Esophagus squamous epithelium (tissue), 4 donors: ENCODE data around the gene PDZD11.

Experiments used
- POLR2A ChIP-seq, 4 donors: fragments of 450-650 bp; IDR thresholded peaks; one replicate each; pipeline ENCODE4 v1.6.1; 2017; ENCODE audit warnings: antibody characterized with exemption in 4 of 4, mild to moderate bottlenecking in 4 of 4, moderate library complexity in 3 of 4
- TF ChIP-seq, protein P1 (sequence below), 6 experiments: fragments of 450-650 bp in 4 of 6; fragments of 200-600 bp in 2 of 6; sonication (generic) in 2 of 6; IDR thresholded peaks; one replicate each; pipeline ENCODE4 v1.5.1; 2016 to 2019; ENCODE audit warnings: antibody characterized with exemption in 6 of 6, mild to moderate bottlenecking in 4 of 6, moderate library complexity in 4 of 6

DNA sequence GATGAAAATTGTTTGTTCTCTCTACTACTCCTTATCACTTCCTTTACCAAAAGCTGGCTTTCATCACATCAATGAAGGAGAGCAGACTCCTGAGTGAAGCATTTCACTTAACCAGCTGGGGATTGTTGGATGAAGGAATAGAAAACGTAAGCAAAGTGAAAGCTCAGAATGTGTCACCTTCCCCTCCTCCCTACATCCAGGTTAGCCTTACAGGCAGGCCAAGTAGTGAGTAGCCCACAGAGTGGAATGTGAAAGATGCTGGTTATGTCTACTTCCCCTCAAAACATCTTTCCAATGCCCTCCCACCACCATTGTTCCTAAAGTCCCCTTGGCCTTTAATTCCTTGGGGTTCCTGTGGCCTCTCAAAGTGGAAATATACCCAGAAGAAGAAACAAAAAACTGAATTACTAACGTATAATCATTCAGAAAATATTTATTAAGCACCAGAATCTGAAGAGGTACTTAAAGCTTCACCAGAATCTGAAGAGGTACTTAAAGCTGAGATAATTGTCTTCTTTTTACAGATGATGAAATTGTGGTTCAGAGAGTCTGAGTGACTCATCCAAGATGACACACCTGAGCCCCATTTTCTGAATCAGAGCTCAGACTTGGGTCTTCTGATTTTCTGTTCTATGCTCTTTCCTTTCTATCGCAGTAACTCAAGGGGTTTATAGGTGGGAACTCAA lies 36.2 kb downstream of the PDZD11 start:
- TF ChIP-seq, protein P1, sequence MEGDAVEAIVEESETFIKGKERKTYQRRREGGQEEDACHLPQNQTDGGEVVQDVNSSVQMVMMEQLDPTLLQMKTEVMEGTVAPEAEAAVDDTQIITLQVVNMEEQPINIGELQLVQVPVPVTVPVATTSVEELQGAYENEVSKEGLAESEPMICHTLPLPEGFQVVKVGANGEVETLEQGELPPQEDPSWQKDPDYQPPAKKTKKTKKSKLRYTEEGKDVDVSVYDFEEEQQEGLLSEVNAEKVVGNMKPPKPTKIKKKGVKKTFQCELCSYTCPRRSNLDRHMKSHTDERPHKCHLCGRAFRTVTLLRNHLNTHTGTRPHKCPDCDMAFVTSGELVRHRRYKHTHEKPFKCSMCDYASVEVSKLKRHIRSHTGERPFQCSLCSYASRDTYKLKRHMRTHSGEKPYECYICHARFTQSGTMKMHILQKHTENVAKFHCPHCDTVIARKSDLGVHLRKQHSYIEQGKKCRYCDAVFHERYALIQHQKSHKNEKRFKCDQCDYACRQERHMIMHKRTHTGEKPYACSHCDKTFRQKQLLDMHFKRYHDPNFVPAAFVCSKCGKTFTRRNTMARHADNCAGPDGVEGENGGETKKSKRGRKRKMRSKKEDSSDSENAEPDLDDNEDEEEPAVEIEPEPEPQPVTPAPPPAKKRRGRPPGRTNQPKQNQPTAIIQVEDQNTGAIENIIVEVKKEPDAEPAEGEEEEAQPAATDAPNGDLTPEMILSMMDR (IDR thresholded peaks at IDR 0.05), result no peak
- TF ChIP-seq POLR2A (IDR thresholded peaks at IDR 0.05), result no peak
